Activated B cell treated with CpG ODN at 0.5 μM for 24 hours (primary cell): ENCODE data around the gene BRD2. TPM values are rescaled to one million over a fixed set of nuclear protein-coding genes. Genes with fewer than 3 reads are reported as not detected.
A peak's percentile ranks its signal among the peaks of the same experiment; 100 is the strongest.

Experiments used
- ATAC-seq: fragments of 200-7000 bp; cut with Tn5 transposase; one replicate; pipeline ENCODE4 v1.10.0; 2021; ENCODE audit warnings: low read depth, mild to moderate bottlenecking, moderate library complexity
- CTCF ChIA-PET: fragments of 350-600 bp; sonication (Branson Sonifier 250); formaldehyde crosslinking; loops from one replicate; lab custom pipeline; 2021; ENCODE audit warnings: antibody characterized with exemption; lab: Charles Lee
- POLR2A ChIA-PET: fragments of 350-600 bp; sonication (Branson Sonifier 250); formaldehyde crosslinking; loops from one replicate; lab custom pipeline; 2021; ENCODE audit warnings: antibody characterized with exemption; lab: Charles Lee
- DNase-seq: peaks from one replicate; pipeline ENCODE4 v3.0.0; 2022
- H3K27ac Mint-ChIP-seq: one replicate; pipeline ENCODE4 v1.8.0; 2020; ENCODE audit warnings: mixed read lengths
- H3K27me3 Mint-ChIP-seq: one replicate; pipeline ENCODE4 v1.8.0; 2021; ENCODE audit warnings: mixed read lengths
- H3K36me3 Mint-ChIP-seq: one replicate; pipeline ENCODE4 v1.8.0; 2021; ENCODE audit warnings: low read depth, mixed read lengths
- H3K4me1 Mint-ChIP-seq: one replicate; pipeline ENCODE4 v1.8.0; 2021; ENCODE audit warnings: mixed read lengths
- H3K4me3 Mint-ChIP-seq: one replicate; pipeline ENCODE4 v1.8.0; 2020; ENCODE audit warnings: mild to moderate bottlenecking, mixed read lengths
- H3K9me3 Mint-ChIP-seq: one replicate; pipeline ENCODE4 v1.8.0; 2020; ENCODE audit warnings: mixed read lengths
- intact Hi-C: fragments of 100-400 bp; cut with micrococcal nuclease; formaldehyde crosslinking; loops from one replicate; pipeline ENCODE4 v1.15.1; 2024
- total RNA-seq: library from RNA; stranded (reverse); gene quantifications from 2 replicates; pipeline ENCODE4 v1.2.3, GENCODE V29; 2022
- TF ChIP-seq, protein P1 (sequence below): fragments of 200-600 bp; IDR thresholded peaks from one replicate; pipeline ENCODE4 v1.8.0; 2022; ENCODE audit warnings: antibody characterized with exemption, mild to moderate bottlenecking

Gene BRD2
- total RNA-seq, 1 donor from 2014 or later, result 370 TPM

GRCh38 chr6:32967151-32968091 is 973 bp upstream of the BRD2 start:
- Mint-ChIP-seq H3K27ac (peak overlapping the region; percentile 99), H3K9me3 (no peaks in the 10 kb centered on the region), H3K4me3 (peak overlapping the region; percentile 91), H3K36me3 (peaks cover 31% of the 10 kb centered on the region), H3K4me1 (peaks cover 38% of the 10 kb centered on the region), H3K27me3 (no peaks in the 10 kb centered on the region)
- ATAC-seq (no peak), DNase-seq (no peak)
- intact Hi-C loops, result loop anchor here (1.0 kb wide), 4 partner anchors 14 to 82 kb away; partner anchors contain the start of genes HLA-DMA and HLA-DMB
- TF ChIP-seq, protein P1, sequence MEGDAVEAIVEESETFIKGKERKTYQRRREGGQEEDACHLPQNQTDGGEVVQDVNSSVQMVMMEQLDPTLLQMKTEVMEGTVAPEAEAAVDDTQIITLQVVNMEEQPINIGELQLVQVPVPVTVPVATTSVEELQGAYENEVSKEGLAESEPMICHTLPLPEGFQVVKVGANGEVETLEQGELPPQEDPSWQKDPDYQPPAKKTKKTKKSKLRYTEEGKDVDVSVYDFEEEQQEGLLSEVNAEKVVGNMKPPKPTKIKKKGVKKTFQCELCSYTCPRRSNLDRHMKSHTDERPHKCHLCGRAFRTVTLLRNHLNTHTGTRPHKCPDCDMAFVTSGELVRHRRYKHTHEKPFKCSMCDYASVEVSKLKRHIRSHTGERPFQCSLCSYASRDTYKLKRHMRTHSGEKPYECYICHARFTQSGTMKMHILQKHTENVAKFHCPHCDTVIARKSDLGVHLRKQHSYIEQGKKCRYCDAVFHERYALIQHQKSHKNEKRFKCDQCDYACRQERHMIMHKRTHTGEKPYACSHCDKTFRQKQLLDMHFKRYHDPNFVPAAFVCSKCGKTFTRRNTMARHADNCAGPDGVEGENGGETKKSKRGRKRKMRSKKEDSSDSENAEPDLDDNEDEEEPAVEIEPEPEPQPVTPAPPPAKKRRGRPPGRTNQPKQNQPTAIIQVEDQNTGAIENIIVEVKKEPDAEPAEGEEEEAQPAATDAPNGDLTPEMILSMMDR, result no peak
- CTCF ChIA-PET, result interaction anchor here (0.6 to 11.4 kb wide), 12 partner anchors 9 to 129 kb away, joined by 3 to 151 read pairs (median 10); partner anchors contain the start of genes HLA-DMA, HLA-DMB and TAP2
- POLR2A ChIA-PET, result interaction anchor here (0.6 to 14.0 kb wide), 15 partner anchors 11 to 146 kb away, joined by 3 to 1150 read pairs (median 20); partner anchors contain the start of genes HLA-DMA, HLA-DMB, HLA-DPA1 and PSMB8

- TF ChIP-seq, protein P1, result no peak
- peak overlapping the region; percentile 91 for H3K4me3 Mint-ChIP-seq
- H3K27me3 Mint-ChIP-seq, result no peaks in the 10 kb centered on the region
- H3K36me3 Mint-ChIP-seq, result peaks cover 47% of the 10 kb centered on the region
- DNase-seq (peak; percentile 59), ATAC-seq (peak; percentile 12)
- intact Hi-C loops, result loop anchor here (1.0 kb wide), 1 partner anchor 28 kb away; the partner anchor contains the start of gene HLA-DMB
- CTCF ChIA-PET, result interaction anchor here (0.5 to 11.4 kb wide), 8 partner anchors 15 to 84 kb away, joined by 3 to 151 read pairs (median 25); partner anchors contain the start of genes HLA-DMA and HLA-DMB
- peaks cover 33% of the 10 kb centered on the region for H3K4me1 Mint-ChIP-seq
- H3K27ac Mint-ChIP-seq, result peak overlapping the region; percentile 99
- POLR2A ChIA-PET, result interaction anchor here (0.6 to 14.0 kb wide), 33 partner anchors 12 to 779 kb away, joined by 3 to 1150 read pairs (median 6); partner anchors contain the start of genes HLA-DMA, HLA-DMB, HLA-DOB and HLA-DPA1
- no peaks in the 10 kb centered on the region for H3K9me3 Mint-ChIP-seq
Observed at GRCh38 chr6:32968867-32969684, 682 bp downstream of the BRD2 start.

DNA sequence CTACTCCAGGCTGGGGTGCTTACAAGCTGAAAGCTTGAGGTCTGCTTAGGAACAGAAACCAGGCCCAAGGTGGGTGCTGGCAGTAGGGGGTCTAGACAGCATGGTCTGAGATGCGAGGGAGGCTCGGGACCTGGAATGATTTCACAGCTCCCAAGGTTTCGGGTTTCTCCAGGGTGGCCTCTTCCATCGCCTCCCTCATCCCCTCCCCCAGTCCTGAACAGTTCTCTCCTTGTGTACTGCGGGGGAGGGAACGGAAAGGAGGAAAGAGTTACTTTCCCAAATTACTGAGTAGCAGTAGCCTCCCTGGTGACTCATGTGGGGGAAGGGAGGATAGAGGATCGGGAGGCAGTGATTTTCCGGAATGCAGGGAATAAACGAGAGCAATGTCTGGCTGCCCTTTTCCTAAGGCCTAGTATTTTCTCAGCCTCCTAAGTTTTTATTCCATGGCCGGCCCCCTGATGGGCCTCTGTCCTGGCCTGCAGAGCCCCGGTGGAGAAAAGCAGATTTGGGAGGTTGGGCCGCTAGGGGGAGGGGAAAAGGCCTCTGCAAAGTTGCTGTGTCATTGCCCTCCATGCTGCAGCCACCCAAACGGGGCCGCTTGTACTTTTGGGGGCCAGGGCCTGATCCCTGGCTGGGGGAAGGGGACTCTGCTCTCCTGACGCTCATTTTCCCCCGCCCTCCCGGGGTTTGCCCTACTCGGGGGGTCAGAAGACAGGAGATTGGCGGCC is 1.5 kb downstream of the BRD2 start:
- peak; percentile 1 for ATAC-seq
- Mint-ChIP-seq H3K36me3 (peaks cover 55% of the 10 kb centered on the region), H3K4me3 (peak overlapping the region; percentile 91), H3K4me1 (peaks cover 39% of the 10 kb centered on the region), H3K9me3 (no peaks in the 10 kb centered on the region), H3K27ac (peak overlapping the region; percentile 99), H3K27me3 (no peaks in the 10 kb centered on the region)
- intact Hi-C loops, result loop anchor here (2.0 to 10.0 kb wide), 5 partner anchors 303 to 775 kb away; partner anchors contain the start of genes HLA-DQB1, HLA-DRA and ZBTB22
- ChIA-PET POLR2A (interaction anchor here (0.6 to 14.0 kb wide), 41 partner anchors 13 to 779 kb away, joined by 3 to 1150 read pairs (median 19); partner anchors contain the start of genes B3GALT4, HLA-DMA, HLA-DMB and HLA-DOA), CTCF (interaction anchor here (0.5 to 11.4 kb wide), 7 partner anchors 14 to 87 kb away, joined by 3 to 151 read pairs (median 48); partner anchors contain the start of genes HLA-DMA and HLA-DMB)
- DNase-seq, result peak; percentile 75
- TF ChIP-seq, protein P1, result no peak
